HUES64 (cell line): Measurements from ENCODE around the gene SLX4.

Source experiments
- H3K27ac ChIP-seq: 2 replicates; pipeline ENCODE4 v1.7.0; 2013; ENCODE audit warnings: low read depth, low read length, inconsistent platforms
- H3K27me3 ChIP-seq: 2 replicates; pipeline ENCODE4 v1.6.1; 2013; ENCODE audit warnings: mild to moderate bottlenecking, low read length; ENCODE audit not compliant: insufficient read depth
- H3K36me3 ChIP-seq: 2 replicates; pipeline ENCODE4 v1.6.1; 2013; ENCODE audit warnings: mild to moderate bottlenecking, low read length; ENCODE audit not compliant: insufficient read depth
- H3K4me1 ChIP-seq: 2 replicates; pipeline ENCODE4 v1.6.1; 2013; ENCODE audit warnings: mild to moderate bottlenecking, low read length, moderate library complexity; ENCODE audit not compliant: insufficient read depth
- H3K4me3 ChIP-seq: 2 replicates; pipeline ENCODE4 v1.5.1; 2013; ENCODE audit warnings: mild to moderate bottlenecking, low read length, moderate library complexity
- H3K9ac ChIP-seq: 2 replicates; pipeline ENCODE4 v1.6.1; 2013; ENCODE audit warnings: mild to moderate bottlenecking, low read depth, low read length
- H3K9me3 ChIP-seq: 2 replicates; pipeline ENCODE4 v1.6.1; 2013; ENCODE audit warnings: low read depth, low read length; ENCODE audit not compliant: insufficient read depth
- WGBS: fragments of 150-250, 120-280 bp; methylation state at CpG from one replicate; pipeline ENCODE4 v1.1.7; 2013; ENCODE audit warnings: missing lambda C conversion rate; 5-methylcytosine and 5-hydroxymethylcytosine counted together

The SLX4 gene

DNA sequence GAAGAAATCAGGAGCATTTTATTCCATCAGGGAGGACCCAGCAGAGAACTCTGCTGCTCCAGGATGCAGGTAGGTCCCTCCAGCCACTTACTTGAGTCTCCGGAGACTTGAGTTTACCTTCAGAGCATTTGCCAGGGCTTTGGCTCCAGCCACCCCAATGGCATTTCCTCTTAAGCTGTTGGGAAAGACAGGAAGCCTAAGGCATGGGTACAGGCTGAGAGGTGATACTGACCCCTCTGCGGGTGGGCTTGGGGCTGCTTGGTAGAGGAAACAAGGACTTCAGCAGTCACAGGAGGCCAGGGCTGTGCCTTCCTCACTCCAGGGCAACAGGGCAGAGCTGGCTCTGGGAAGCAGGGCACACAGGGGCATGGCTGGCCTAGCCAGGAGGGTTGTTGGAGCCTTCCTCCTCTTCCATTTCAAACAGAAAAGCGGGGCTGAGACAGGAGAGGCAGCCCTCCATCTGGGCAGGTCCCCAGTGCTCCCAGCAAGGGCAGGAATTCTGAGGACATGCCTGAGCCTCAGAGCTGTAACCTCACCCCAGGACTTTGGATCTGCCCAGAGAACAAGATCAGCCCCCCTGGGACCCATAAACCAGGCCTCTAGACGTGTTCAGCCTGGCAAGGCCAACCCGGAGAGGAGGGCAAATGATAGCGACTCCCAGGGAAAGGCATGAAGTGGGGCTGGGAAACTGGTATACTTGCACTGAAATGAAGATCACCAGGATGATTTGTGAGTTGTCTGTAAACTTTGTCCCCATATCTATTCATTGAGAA, 68.6 kb downstream of the SLX4 start:
- H3K27ac ChIP-seq = no peak overlapping the region

GRCh38 chr16:3541527-3542155, 69.8 kb downstream of the SLX4 start:
- H3K36me3 ChIP-seq = peaks cover 12% of the 10 kb centered on the region
- H3K4me3 ChIP-seq = no peak overlapping the region
- 72% methylated on average over 13 of the region's 13 CpGs for WGBS
- no peaks in the 10 kb centered on the region for H3K27me3 ChIP-seq
- H3K9ac ChIP-seq = no peak overlapping the region
- H3K9me3 ChIP-seq = no peaks in the 10 kb centered on the region
- no peaks in the 10 kb centered on the region for H3K4me1 ChIP-seq
- no peak overlapping the region; the same call in 1 of the 2 replicates for H3K27ac ChIP-seq

More for the DNA sequence above, 68.6 kb downstream of the SLX4 start:
- Histone ChIP-seq H3K9me3 (no peaks in the 10 kb centered on the region), H3K27me3 (no peaks in the 10 kb centered on the region), H3K9ac (no peak overlapping the region), H3K4me1 (no peaks in the 10 kb centered on the region), H3K4me3 (no peak overlapping the region), H3K36me3 (peaks cover 8% of the 10 kb centered on the region; the same call in 1 of the 2 replicates)
- 87% methylated on average over 6 of the region's 6 CpGs for WGBS

DNA sequence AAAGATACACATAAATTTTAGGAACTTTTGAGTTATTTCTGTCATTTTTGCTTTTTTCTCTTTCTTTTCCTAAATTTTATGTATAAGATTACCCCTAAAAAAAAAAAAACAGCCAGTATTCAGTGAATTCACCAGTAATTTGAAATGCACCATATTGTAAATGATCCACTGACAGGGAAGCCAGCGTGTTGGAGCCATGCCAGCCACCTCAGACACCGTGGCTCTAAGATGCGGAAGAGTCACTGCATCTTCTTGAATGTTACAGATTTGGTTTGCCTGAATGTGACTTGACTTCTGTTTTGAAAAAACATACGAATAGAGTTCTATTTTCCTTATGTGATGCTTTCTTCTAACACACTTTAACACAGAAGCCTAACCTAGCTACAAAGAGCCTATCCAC, 73.2 kb downstream of the SLX4 start:
- Histone ChIP-seq H3K4me1 (no peaks in the 10 kb centered on the region), H3K9me3 (no peaks in the 10 kb centered on the region), H3K27me3 (no peaks in the 10 kb centered on the region), H3K9ac (no peak overlapping the region), H3K36me3 (peaks cover 28% of the 10 kb centered on the region), H3K27ac (no peak overlapping the region), H3K4me3 (no peak overlapping the region)
- 85% methylated on average over 4 of the region's 4 CpGs for WGBS

GRCh38 chr16:3536851-3537250, 74.6 kb downstream of the SLX4 start:
- Histone ChIP-seq H3K4me1 (no peaks in the 10 kb centered on the region), H3K27ac (no peak overlapping the region), H3K36me3 (peaks cover 38% of the 10 kb centered on the region), H3K9ac (no peak overlapping the region), H3K4me3 (no peak overlapping the region), H3K27me3 (no peaks in the 10 kb centered on the region), H3K9me3 (no peaks in the 10 kb centered on the region)
- 96% methylated on average over 4 of the region's 4 CpGs for WGBS

DNA sequence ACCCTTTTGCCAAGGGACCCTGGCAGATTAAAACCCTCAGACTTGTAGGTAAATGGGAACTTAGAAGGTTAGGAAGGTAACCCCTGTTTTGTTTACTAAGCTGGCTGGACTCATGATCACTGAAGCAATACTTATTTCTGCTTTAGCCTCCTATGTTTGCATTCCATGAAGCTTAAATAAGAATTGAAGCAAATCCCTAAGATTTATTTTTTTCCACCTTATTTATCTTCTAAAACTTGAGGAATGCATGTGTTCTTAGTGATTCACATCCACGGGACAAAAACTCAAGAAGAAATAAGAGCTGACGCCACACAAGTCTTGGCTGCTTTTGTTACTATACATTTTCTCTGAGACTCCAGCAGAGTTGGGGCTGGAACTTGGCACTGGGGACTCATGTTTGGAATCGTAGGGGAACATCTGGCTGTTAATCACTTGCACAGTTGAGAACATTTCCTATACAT, 75.1 kb downstream of the SLX4 start:
- Histone ChIP-seq H3K27me3 (no peaks in the 10 kb centered on the region), H3K27ac (no peak overlapping the region), H3K9ac (no peak overlapping the region), H3K4me3 (no peak overlapping the region), H3K9me3 (no peaks in the 10 kb centered on the region), H3K4me1 (no peaks in the 10 kb centered on the region), H3K36me3 (peaks cover 38% of the 10 kb centered on the region)
- WGBS = 94% methylated on average over 3 of the region's 3 CpGs

- Histone ChIP-seq H3K36me3 (peaks cover 47% of the 10 kb centered on the region), H3K27me3 (no peaks in the 10 kb centered on the region), H3K4me3 (no peak overlapping the region), H3K9ac (no peak overlapping the region), H3K9me3 (no peaks in the 10 kb centered on the region), H3K27ac (no peak overlapping the region), H3K4me1 (no peaks in the 10 kb centered on the region)
- WGBS = 93% methylated on average over 10 of the region's 10 CpGs
Observed at GRCh38 chr16:3534126-3534525, 77.3 kb downstream of the SLX4 start.

- Histone ChIP-seq H3K4me1 (no peaks in the 10 kb centered on the region), H3K36me3 (peaks cover 56% of the 10 kb centered on the region), H3K27ac (no peak overlapping the region), H3K4me3 (no peak overlapping the region), H3K9me3 (0 out of 2 replicates have a peak, but pooled peaks cover 4% of the 10 kb centered on the region), H3K27me3 (no peaks in the 10 kb centered on the region), H3K9ac (no peak overlapping the region)
- 96% methylated on average over 12 of the region's 12 CpGs for WGBS
Observed at GRCh38 chr16:3532741-3533140, 78.7 kb downstream of the SLX4 start.
